ENCODE results near the gene NOP10.
"Not testable (repeated sequence)": the region's sequence is repeated elsewhere in the genome, so short reads cannot be mapped to it uniquely, and the experiment has no call there.

DNA sequence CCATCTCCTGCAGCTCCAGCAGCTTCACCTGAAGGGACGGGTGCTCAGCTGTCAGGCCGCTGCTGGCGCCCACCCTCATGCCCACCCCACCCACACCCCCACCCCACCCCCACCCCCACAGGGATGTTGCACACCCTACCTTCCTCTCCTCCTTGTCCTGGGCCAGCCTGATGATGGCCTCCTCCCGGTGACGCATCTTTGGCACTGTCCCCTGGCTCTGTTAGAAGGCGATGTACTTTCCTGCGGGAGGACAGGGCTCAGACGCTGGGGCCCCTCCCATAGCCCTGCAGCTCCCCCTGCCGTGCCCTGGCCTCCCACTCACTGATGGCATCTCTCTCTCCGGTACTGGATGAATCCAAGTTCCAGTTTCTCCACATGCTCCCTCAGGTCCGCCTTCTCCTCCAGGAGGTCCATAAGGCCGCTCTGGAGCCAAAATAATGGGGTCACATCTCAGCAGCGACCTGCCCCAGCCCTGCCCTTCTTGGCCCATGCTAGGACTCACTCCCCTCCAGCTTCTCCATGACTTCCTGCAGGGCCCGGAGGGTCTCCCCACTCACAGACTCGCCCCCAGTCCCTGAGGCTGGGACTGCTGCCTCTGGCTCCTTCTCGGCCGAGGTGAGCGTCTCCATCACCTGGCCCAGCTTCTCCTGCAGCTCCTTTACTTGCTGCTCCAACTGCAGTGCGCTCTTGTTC lies 39.0 kb upstream of the NOP10 start:
- TF ChIP-seq, protein P1, sequence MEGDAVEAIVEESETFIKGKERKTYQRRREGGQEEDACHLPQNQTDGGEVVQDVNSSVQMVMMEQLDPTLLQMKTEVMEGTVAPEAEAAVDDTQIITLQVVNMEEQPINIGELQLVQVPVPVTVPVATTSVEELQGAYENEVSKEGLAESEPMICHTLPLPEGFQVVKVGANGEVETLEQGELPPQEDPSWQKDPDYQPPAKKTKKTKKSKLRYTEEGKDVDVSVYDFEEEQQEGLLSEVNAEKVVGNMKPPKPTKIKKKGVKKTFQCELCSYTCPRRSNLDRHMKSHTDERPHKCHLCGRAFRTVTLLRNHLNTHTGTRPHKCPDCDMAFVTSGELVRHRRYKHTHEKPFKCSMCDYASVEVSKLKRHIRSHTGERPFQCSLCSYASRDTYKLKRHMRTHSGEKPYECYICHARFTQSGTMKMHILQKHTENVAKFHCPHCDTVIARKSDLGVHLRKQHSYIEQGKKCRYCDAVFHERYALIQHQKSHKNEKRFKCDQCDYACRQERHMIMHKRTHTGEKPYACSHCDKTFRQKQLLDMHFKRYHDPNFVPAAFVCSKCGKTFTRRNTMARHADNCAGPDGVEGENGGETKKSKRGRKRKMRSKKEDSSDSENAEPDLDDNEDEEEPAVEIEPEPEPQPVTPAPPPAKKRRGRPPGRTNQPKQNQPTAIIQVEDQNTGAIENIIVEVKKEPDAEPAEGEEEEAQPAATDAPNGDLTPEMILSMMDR (IDR thresholded peaks at IDR 0.05): not testable (repeated sequence)
- TF ChIP-seq EP300 (IDR thresholded peaks at IDR 0.05): not testable (repeated sequence)

Measured in tibial nerve (tissue), 4 donors.